Loucy (cell line): ENCODE data around the gene TCEANC2.
"Not testable (repeated sequence)": the region's sequence is repeated elsewhere in the genome, so short reads cannot be mapped to it uniquely, and the experiment has no call there.

Experiments
- H2AFZ ChIP-seq: fragments of 200-600 bp; sonication (generic); 2 replicates; pipeline ENCODE4 v1.6.0; 2016; ENCODE audit warnings: antibody characterized with exemption, mild to moderate bottlenecking, low read length, moderate library complexity
- H3F3A ChIP-seq: fragments of 200-600 bp; 2 replicates; pipeline ENCODE4 v1.6.0; 2016; ENCODE audit warnings: antibody characterized with exemption, low read depth, mild to moderate bottlenecking
- H3K27me3 ChIP-seq: fragments of 200-600 bp; sonication (generic); 2 replicates; pipeline ENCODE4 v1.6.1; 2014; ENCODE audit warnings: low read length, mild to moderate bottlenecking; ENCODE audit not compliant: insufficient read depth, poor library complexity, severe bottlenecking
- H3K36me3 ChIP-seq: fragments of 200-600 bp; sonication (generic); 2 replicates; pipeline ENCODE4 v1.6.1; 2016; ENCODE audit warnings: low read length; ENCODE audit not compliant: insufficient read depth
- H3K4me1 ChIP-seq: fragments of 200-600 bp; sonication (generic); 2 replicates; pipeline ENCODE4 v1.5.1; 2014; ENCODE audit warnings: low read length, mild to moderate bottlenecking; ENCODE audit not compliant: insufficient read depth, poor library complexity, severe bottlenecking
- H3K4me2 ChIP-seq: fragments of 200-600 bp; sonication (generic); 2 replicates; pipeline ENCODE4 v1.6.0; 2014; ENCODE audit warnings: antibody characterized with exemption, low read length, low read depth, mild to moderate bottlenecking; ENCODE audit not compliant: poor library complexity, severe bottlenecking
- H3K4me3 ChIP-seq: fragments of 200-600 bp; sonication (generic); 2 replicates; pipeline ENCODE4 v1.5.1; 2014; ENCODE audit warnings: low read length, mild to moderate bottlenecking, mixed read lengths; ENCODE audit not compliant: poor library complexity, severe bottlenecking
- H3K79me2 ChIP-seq: fragments of 200-600 bp; sonication (generic); 2 replicates; pipeline ENCODE4 v1.6.1; 2014; ENCODE audit warnings: low read length; ENCODE audit not compliant: insufficient read depth
- H3K9ac ChIP-seq: fragments of 200-600 bp; sonication (generic); 2 replicates; pipeline ENCODE4 v1.6.0; 2014; ENCODE audit warnings: mild to moderate bottlenecking, low read depth, low read length, moderate library complexity; ENCODE audit not compliant: poor library complexity, severe bottlenecking
- H3K9me2 ChIP-seq: fragments of 200-600 bp; sonication (generic); replicated peaks from 2 replicates; pipeline ENCODE4 v1.6.1; 2016; ENCODE audit warnings: low read depth, low read length, mixed read lengths
- H3K9me3 ChIP-seq: fragments of 200-600 bp; sonication (generic); 2 replicates; pipeline ENCODE4 v1.6.1; 2014; ENCODE audit warnings: mild to moderate bottlenecking, antibody characterized with exemption, low read length, low read depth; ENCODE audit not compliant: insufficient read depth
- H4K20me1 ChIP-seq: fragments of 200-600 bp; sonication (generic); 2 replicates; pipeline ENCODE4 v1.6.0; 2014; ENCODE audit warnings: antibody characterized with exemption, low read length, mild to moderate bottlenecking; ENCODE audit not compliant: insufficient read depth, poor library complexity, severe bottlenecking
- CTCF ChIP-seq: fragments of 200-600 bp; sonication (generic); conservative IDR thresholded peaks from 2 replicates; pipeline ENCODE4 v1.5.1; 2014; ENCODE audit warnings: mild to moderate bottlenecking, antibody characterized with exemption, low read length
- EZH2phosphoT487 ChIP-seq: fragments of 200-600 bp; IDR thresholded peaks from 2 replicates; pipeline ENCODE4 v1.6.1; 2018; ENCODE audit warnings: antibody characterized with exemption, mild to moderate bottlenecking, moderate library complexity, borderline replicate concordance

The TCEANC2 gene

GRCh38 chr1:54099061-54099610 lies 45.7 kb downstream of the TCEANC2 start:
- Histone ChIP-seq H3K27me3 (no peaks in the 10 kb centered on the region), H2AFZ (no peak overlapping the region), H3K9ac (no peak overlapping the region), H3K4me3 (no peak overlapping the region), H3K79me2 (no peaks in the 10 kb centered on the region), H3K9me3 (no peaks in the 10 kb centered on the region), H3K4me1 (peaks cover 30% of the 10 kb centered on the region), H4K20me1 (no peaks in the 10 kb centered on the region), H3K9me2 (no peaks in the 10 kb centered on the region), H3K36me3 (no peaks in the 10 kb centered on the region), H3F3A (no peaks in the 10 kb centered on the region), H3K4me2 (no peak overlapping the region)
- TF ChIP-seq EZH2phosphoT487 (no peak), CTCF (no peak)

GRCh38 chr1:54100500-54100899 lies 47.1 kb downstream of the TCEANC2 start:
- Histone ChIP-seq H3K36me3 (no peaks in the 10 kb centered on the region), H3K4me1 (peaks cover 19% of the 10 kb centered on the region), H3K4me3 (no peak overlapping the region), H3K4me2 (no peak overlapping the region), H3K9me3 (no peaks in the 10 kb centered on the region), H3K79me2 (no peaks in the 10 kb centered on the region), H3K9ac (no peak overlapping the region), H3K9me2 (no peaks in the 10 kb centered on the region), H4K20me1 (no peaks in the 10 kb centered on the region), H3K27me3 (no peaks in the 10 kb centered on the region), H3F3A (no peaks in the 10 kb centered on the region), H2AFZ (no peak overlapping the region)
- TF ChIP-seq EZH2phosphoT487 (no peak), CTCF (no peak)

- H3K4me1 ChIP-seq, result peaks cover 5% of the 10 kb centered on the region
- no peak overlapping the region for H2AFZ ChIP-seq
- no peaks in the 10 kb centered on the region for H3K79me2 ChIP-seq
- H3K36me3 ChIP-seq, result no peaks in the 10 kb centered on the region
- no peak overlapping the region for H3K9ac ChIP-seq
- no peaks in the 10 kb centered on the region for H4K20me1 ChIP-seq
- no peaks in the 10 kb centered on the region for H3K9me2 ChIP-seq
- no peaks in the 10 kb centered on the region for H3K27me3 ChIP-seq
- H3K9me3 ChIP-seq, result no peaks in the 10 kb centered on the region
- no peak overlapping the region for H3K4me2 ChIP-seq
- H3F3A ChIP-seq, result no peaks in the 10 kb centered on the region
- H3K4me3 ChIP-seq, result no peak overlapping the region
- no peak for TF ChIP-seq EZH2phosphoT487
- TF ChIP-seq CTCF, result no peak
Measured at GRCh38 chr1:54103414-54103813, 50.0 kb downstream of the TCEANC2 start.

- not testable (repeated sequence) for H3K9ac ChIP-seq, H3F3A ChIP-seq, H4K20me1 ChIP-seq, H3K9me3 ChIP-seq, H3K4me2 ChIP-seq, H3K9me2 ChIP-seq, H3K79me2 ChIP-seq, H3K36me3 ChIP-seq, H2AFZ ChIP-seq, H3K4me3 ChIP-seq, H3K4me1 ChIP-seq, H3K27me3 ChIP-seq
Measured at GRCh38 chr1:54104613-54105012, 51.2 kb downstream of the TCEANC2 start.
